Neuron (in vitro differentiated cells): ENCODE results near the gene OTUD3.
"Not testable (repeated sequence)": the region's sequence is repeated elsewhere in the genome, so short reads cannot be mapped to it uniquely, and the experiment has no call there.

ENCODE experiments used
- H2AFZ ChIP-seq: one replicate; pipeline ENCODE4 v1.6.1; 2013; ENCODE audit warnings: low read depth, mild to moderate bottlenecking, inconsistent platforms, low read length, moderate library complexity
- H3K27me3 ChIP-seq: one replicate; pipeline ENCODE4 v1.6.1; 2013; ENCODE audit warnings: low read length; ENCODE audit not compliant: insufficient read depth
- H3K36me3 ChIP-seq: one replicate; pipeline ENCODE4 v1.6.1; 2013; ENCODE audit warnings: low read length; ENCODE audit not compliant: insufficient read depth
- H3K4me1 ChIP-seq: one replicate; pipeline ENCODE4 v1.6.1; 2013; ENCODE audit warnings: low read length; ENCODE audit not compliant: insufficient read depth
- H3K4me3 ChIP-seq: 2 replicates; pipeline ENCODE4 v1.5.1; 2013; ENCODE audit warnings: mild to moderate bottlenecking, low read length, moderate library complexity
- H3K9me3 ChIP-seq: one replicate; pipeline ENCODE4 v1.6.1; 2013; ENCODE audit warnings: low read length

Gene OTUD3

DNA sequence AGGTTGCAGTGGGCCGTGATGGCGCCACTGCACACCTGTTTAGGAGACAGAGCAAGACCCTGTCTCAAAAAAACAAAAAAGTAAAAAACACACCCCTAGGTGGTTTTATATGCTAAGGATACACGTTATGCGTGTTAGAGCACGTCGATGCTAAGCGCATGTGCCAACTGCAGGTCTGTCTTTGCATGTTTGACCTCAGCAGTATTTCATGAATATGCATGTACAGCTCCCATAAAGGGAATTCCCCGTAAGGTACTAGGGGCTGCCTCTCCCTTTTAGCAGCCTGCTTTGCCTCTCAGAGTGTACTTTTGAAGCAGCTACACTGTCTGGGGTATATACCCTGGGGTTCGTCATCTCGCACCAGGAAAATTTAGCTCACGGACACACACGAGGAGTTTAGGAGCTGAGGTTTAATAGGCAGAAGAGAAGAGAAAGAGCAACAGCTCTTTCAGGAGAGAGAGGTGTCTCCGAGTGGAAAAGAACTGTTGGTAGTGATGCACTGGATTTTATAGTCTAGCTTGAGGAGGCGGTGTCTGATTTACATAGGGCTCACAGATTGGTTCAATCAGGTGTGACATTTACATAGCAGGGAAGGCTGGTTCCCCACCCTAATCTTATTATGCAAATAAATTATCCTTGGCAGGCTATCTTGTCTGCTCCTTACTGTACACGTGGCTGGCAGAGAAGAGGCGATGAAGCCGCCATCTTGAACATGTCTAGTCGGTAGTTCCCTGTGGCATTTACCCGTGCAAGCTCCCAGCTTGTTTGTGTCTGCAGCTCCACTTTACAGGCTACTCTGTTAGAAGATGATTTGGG lies 4.2 kb upstream of the OTUD3 start:
- Histone ChIP-seq H3K4me3 (no peak overlapping the region), H2AFZ (no peak overlapping the region), H3K36me3 (no peaks in the 10 kb centered on the region), H3K27me3 (no peaks in the 10 kb centered on the region), H3K4me1 (peaks cover 6% of the 10 kb centered on the region), H3K9me3 (no peaks in the 10 kb centered on the region)

GRCh38 chr1:19878637-19878985 lies 3.6 kb upstream of the OTUD3 start:
- H3K36me3 ChIP-seq = no peaks in the 10 kb centered on the region
- no peaks in the 10 kb centered on the region for H3K9me3 ChIP-seq
- H2AFZ ChIP-seq = no peak overlapping the region
- peaks cover 11% of the 10 kb centered on the region for H3K4me1 ChIP-seq
- H3K4me3 ChIP-seq = no peak overlapping the region
- no peaks in the 10 kb centered on the region for H3K27me3 ChIP-seq

- Histone ChIP-seq H2AFZ (no peak overlapping the region), H3K27me3 (no peaks in the 10 kb centered on the region), H3K4me1 (peaks cover 18% of the 10 kb centered on the region), H3K4me3 (no peak overlapping the region), H3K36me3 (no peaks in the 10 kb centered on the region), H3K9me3 (no peaks in the 10 kb centered on the region)
These were observed 3.0 kb upstream of the OTUD3 start for GRCh38 chr1:19879227-19879626.

GRCh38 chr1:19879661-19880060 lies 2.5 kb upstream of the OTUD3 start:
- Histone ChIP-seq H3K36me3 (no peaks in the 10 kb centered on the region), H2AFZ (no peak overlapping the region), H3K4me1 (peaks cover 18% of the 10 kb centered on the region), H3K9me3 (no peaks in the 10 kb centered on the region), H3K27me3 (no peaks in the 10 kb centered on the region), H3K4me3 (no peak overlapping the region)

- not testable (repeated sequence) for H3K4me3 ChIP-seq, H2AFZ ChIP-seq, H3K9me3 ChIP-seq, H3K36me3 ChIP-seq, H3K27me3 ChIP-seq
- H3K4me1 ChIP-seq = peaks cover 18% of the 10 kb centered on the region
These were observed 1.4 kb upstream of the OTUD3 start for GRCh38 chr1:19880841-19881240.

- H3K4me1 ChIP-seq = peaks cover 18% of the 10 kb centered on the region
- H3K27me3 ChIP-seq = no peaks in the 10 kb centered on the region
- no peaks in the 10 kb centered on the region for H3K9me3 ChIP-seq
- no peak overlapping the region for H3K4me3 ChIP-seq
- H3K36me3 ChIP-seq = peaks cover 4% of the 10 kb centered on the region
- H2AFZ ChIP-seq = no peak overlapping the region
These were observed 2.1 kb downstream of the OTUD3 start for GRCh38 chr1:19884312-19884711.

GRCh38 chr1:19885821-19886220 lies 3.6 kb downstream of the OTUD3 start:
- H3K9me3 ChIP-seq = no peaks in the 10 kb centered on the region

GRCh38 chr1:19888112-19888511 lies 5.9 kb downstream of the OTUD3 start:
- Histone ChIP-seq H3K27me3 (no peaks in the 10 kb centered on the region), H2AFZ (no peak overlapping the region), H3K4me1 (peaks cover 12% of the 10 kb centered on the region), H3K9me3 (no peaks in the 10 kb centered on the region), H3K4me3 (no peak overlapping the region), H3K36me3 (peaks cover 33% of the 10 kb centered on the region)

More at GRCh38 chr1:19885821-19886220, 3.6 kb downstream of the OTUD3 start:
- H3K4me1 ChIP-seq = peaks cover 18% of the 10 kb centered on the region
- no peaks in the 10 kb centered on the region for H3K27me3 ChIP-seq
- no peak overlapping the region for H3K4me3 ChIP-seq
- peaks cover 13% of the 10 kb centered on the region for H3K36me3 ChIP-seq
- no peak overlapping the region for H2AFZ ChIP-seq

DNA sequence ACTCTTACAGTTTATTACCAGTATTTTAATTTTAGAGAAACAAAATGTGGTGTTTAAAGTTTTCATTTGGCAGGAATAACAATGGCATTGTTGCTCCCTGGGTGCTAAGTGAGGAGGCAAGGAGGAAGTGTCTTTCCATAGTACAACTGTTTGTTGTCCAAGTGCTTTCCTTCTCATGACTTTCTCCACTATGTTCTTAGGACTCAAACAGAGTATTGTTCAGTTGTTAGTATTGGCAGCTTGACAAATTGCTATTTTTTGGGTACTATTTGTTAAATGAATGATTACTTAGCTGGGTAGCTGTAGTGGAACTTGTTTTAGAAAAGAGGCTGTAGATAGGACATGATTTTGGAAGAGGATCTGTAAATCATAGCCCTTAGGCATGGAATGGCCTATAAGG lies 7.5 kb downstream of the OTUD3 start:
- Histone ChIP-seq H3K27me3 (no peaks in the 10 kb centered on the region), H3K4me3 (no peak overlapping the region), H3K36me3 (peaks cover 46% of the 10 kb centered on the region), H2AFZ (no peak overlapping the region), H3K4me1 (no peaks in the 10 kb centered on the region), H3K9me3 (no peaks in the 10 kb centered on the region)

GRCh38 chr1:19892129-19892528 lies 9.9 kb downstream of the OTUD3 start:
- Histone ChIP-seq H3K4me1 (no peaks in the 10 kb centered on the region), H2AFZ (no peak overlapping the region), H3K27me3 (no peaks in the 10 kb centered on the region), H3K9me3 (no peaks in the 10 kb centered on the region), H3K4me3 (no peak overlapping the region), H3K36me3 (peaks cover 58% of the 10 kb centered on the region)

DNA sequence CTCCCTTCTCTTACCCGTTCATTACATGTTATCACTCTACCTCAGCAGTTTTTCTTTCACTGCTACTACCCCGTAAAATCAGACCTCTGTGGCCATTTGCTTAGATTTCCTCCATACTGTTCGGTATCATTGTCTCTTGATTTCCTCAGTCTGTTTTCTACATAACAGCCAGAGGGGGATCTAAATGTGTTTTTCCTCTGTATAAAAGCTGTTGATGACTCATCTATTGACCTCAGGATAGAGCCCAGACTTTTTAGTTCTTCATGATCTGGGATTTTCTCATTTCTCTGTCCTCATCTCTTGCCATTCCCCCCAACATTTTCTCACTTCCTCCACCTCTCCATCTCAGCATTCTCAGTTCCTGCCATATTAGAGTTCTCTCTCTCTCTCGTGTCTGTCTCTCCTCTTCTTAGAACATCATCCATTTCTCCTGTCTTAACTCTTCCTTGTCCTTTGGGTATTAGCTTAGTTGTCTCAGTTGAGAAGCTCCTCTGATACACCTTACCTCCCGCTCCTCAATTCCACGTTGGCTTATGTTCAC lies 10.5 kb downstream of the OTUD3 start:
- Histone ChIP-seq H3K27me3 (no peaks in the 10 kb centered on the region), H3K4me3 (no peak overlapping the region), H3K9me3 (no peaks in the 10 kb centered on the region), H3K4me1 (no peaks in the 10 kb centered on the region), H2AFZ (no peak overlapping the region), H3K36me3 (peaks cover 63% of the 10 kb centered on the region)

DNA sequence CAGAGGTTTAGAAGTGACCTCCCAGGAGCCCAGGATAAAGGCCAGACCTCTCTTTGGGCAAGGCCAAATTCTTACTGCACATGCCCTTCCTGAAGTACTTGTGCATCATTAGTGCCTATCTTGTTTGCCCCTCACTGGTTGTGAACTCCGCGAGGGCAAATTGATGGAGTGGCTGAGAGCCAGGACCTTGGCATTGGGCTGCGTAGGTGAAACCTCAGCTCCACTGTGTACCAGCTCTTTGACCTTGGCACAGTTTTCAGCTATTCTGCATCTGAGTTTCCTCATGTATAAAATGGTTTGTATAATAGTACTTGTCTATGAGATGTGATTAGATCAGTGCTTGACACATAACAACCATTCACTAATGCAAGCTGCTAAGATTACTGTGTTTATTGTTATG lies 11.5 kb downstream of the OTUD3 start:
- Histone ChIP-seq H2AFZ (no peak overlapping the region), H3K9me3 (no peaks in the 10 kb centered on the region), H3K27me3 (no peaks in the 10 kb centered on the region), H3K36me3 (peaks cover 63% of the 10 kb centered on the region), H3K4me1 (no peaks in the 10 kb centered on the region), H3K4me3 (no peak overlapping the region)

DNA sequence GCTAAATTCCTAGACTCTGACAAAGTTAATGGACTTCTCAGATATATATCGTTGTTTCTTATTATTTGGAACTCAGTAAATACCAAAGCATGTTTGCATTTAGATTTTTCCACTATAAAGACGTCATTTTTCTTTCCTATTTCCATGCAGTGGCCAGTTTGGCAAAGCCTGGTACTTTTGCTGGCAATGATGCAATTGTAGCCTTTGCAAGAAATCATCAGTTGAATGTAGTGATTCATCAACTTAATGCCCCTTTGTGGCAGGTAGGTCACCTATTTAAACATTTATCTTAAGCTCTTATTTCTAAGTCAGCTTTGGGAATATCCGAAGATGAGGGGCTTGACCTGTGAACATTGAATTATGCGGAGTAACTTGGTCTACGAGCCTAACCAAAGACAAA lies 12.0 kb downstream of the OTUD3 start:
- no peaks in the 10 kb centered on the region for H3K4me1 ChIP-seq
- H3K27me3 ChIP-seq = no peaks in the 10 kb centered on the region
- H2AFZ ChIP-seq = no peak overlapping the region
- no peaks in the 10 kb centered on the region for H3K9me3 ChIP-seq
- H3K4me3 ChIP-seq = no peak overlapping the region
- H3K36me3 ChIP-seq = peaks cover 68% of the 10 kb centered on the region

GRCh38 chr1:19901653-19902052 lies 19.5 kb downstream of the OTUD3 start:
- H3K36me3 ChIP-seq = peaks cover 59% of the 10 kb centered on the region
- H3K9me3 ChIP-seq = no peaks in the 10 kb centered on the region
- no peak overlapping the region for H3K4me3 ChIP-seq
- H3K27me3 ChIP-seq = no peaks in the 10 kb centered on the region
- H3K4me1 ChIP-seq = no peaks in the 10 kb centered on the region
- no peak overlapping the region for H2AFZ ChIP-seq
